HG03108 (cell line): Measurements from ENCODE around the gene GIMAP7.
"Not testable (repeated sequence)": the region's sequence is repeated elsewhere in the genome, so short reads cannot be mapped to it uniquely, and the experiment has no call there.

ENCODE experiments used
- ATAC-seq: cut with Tn5 transposase; IDR thresholded peaks from one replicate; pipeline ENCODE4 v1.9.1; 2021; ENCODE audit warnings: moderate library complexity; ENCODE audit not compliant: unreplicated experiment

Gene GIMAP7

DNA sequence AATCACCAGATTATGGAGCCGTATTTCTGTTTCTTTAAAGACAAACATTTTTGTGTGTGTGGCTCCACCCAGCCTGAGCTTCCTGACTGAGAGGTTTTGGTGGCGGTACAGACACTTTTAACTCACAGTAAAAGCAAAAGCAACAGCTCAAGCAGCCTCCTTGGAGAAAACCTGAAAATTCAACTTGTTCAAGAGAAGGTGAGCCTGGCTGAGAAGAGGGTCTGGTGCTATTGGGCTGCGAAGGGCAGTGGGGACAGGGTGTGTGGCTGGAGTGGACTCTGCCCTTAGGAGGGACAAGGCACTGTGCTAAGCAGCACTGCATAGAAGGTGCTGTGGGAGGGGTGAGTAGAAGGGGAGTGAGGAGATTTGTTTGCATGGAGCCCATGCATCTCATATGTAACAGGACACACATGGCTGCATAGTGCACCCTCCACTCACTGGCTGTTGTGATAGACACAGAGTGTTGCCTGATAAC is at the start of gene GIMAP7:
Gene GIMAP7 (plus strand): TSS at position 125 of the 475 bp plus-strand sequence. CDS start 5,103 bp downstream, outside the sequence.
- peak; percentile 58 for ATAC-seq

DNA sequence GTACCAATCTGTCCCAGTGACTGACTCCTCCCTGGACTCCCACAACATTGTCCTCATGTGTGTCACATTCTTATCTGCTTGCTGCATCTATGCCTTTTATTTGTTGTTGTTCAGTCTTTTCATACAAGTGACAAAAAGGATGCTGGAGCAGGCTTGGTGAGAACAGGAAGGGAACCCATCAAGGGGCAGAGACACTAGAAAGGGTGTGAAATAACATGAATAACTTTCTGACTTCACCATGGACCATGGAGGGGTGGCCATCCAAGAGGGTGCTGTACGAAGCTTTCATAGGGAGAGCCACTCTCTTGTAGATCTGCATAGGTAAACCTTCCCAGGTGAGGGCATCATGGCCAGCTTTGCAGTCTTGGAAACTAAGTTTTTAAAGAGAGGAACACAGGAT is 49.7 kb upstream of the GIMAP7 start:
- ATAC-seq = no peak

DNA sequence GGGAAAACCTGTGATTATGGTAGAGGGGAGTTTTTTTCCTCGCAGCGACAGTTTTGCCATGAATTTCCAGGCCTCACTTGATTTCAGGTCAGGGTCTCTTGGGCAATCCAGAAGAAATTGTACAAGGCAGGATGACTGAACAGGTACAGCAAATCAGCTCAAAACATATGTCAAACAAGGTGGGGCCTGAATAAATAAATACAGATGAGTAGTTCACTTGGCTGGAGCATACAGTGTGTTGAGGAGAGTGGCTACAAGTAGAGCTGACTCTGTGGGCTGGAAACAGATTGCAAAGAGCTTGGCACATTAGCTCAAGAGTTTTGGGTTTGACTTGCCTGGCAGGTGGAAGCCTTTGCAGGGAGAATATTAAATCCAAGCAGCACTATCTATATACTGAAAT is 49.3 kb upstream of the GIMAP7 start:
- ATAC-seq = no peak

DNA sequence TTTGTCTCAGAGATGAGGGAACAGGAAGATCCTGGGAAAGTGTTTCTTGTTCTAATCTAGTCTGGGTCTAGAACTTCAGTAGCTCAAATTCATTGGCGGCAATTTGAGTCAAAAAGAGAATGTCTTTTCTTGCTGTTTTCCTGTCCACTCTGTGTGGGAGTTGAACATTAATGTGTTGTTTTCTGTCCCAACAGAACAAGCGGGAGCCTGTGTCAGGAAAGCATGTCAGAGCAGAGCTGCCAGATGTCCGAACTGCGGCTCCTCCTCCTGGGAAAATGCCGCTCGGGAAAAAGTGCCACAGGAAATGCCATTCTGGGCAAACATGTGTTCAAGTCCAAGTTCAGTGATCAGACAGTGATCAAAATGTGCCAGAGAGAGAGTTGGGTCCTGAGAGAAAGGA is 48.2 kb upstream of the GIMAP7 start:
- no peak for ATAC-seq

DNA sequence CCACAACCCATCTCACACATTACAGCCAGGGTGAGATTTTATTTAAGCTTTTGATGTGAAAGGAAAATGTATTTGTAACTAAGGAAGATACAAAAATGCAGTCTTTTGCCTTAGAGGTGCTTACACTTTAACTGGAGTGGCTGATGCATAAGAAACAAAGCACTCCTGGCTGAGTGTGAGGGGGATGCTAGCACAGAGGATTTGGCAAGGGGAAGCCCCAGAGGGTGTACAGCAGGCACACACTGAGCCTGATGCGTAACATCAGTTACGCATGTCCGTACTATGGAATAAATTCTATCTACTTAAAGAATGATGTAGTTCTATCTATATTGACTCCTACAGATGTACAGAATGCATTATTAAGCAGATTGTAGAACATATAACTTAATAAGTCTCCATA is 46.4 kb upstream of the GIMAP7 start:
- ATAC-seq = no peak

DNA sequence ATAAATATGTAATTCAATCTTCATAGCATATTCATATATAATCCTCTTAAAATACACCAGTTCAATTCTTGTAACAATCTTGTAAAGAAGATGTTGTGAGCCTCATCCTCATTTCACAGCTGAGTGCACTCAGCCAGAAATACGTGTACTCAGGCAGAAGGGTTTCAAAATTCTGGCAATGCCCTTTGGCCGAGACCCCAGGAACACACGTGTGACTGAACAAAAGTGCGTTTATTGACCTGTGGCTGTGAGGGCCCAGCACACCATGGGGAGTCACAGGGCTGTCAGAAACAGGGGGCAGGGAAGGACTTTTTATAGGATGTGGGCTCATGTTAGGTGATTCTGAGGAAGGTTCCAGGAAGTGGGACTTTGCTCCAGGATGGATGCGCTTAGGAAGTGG is 42.8 kb upstream of the GIMAP7 start:
- ATAC-seq = no peak

DNA sequence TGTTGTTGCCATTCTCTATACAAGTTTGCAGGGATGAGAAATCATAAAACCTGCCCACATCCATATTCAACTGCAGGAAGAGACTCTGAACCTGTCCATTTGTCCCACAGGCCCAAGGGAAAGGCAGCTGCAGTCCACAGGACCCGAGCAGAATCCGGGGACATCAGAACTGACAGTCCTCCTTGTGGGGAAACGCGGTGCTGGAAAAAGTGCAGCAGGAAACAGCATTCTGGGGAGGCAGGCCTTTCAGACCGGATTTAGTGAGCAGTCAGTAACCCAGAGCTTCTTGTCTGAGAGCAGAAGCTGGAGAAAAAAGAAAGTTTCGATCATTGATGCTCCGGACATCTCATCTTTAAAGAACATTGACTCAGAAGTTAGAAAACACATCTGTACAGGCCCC is 40.8 kb upstream of the GIMAP7 start:
- ATAC-seq = no peak

DNA sequence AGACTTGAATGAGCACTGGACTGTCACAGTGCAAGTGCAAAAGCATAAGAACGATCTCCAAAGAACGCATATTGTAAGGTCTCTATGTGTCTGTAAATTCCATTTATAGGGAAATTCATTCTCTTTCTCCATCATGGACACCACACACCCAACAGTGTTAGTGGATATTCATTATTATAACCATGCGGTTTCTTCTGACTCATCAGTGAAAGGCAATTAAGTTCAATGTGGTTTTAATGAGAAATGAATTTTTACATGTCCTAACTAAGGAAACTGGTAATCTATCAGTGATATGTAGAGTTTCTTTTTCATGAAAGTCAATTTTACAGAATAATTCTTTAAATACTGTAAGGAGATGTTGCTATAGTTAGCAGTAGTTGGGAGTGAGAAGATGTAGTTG is 38.4 kb upstream of the GIMAP7 start:
- no peak for ATAC-seq

DNA sequence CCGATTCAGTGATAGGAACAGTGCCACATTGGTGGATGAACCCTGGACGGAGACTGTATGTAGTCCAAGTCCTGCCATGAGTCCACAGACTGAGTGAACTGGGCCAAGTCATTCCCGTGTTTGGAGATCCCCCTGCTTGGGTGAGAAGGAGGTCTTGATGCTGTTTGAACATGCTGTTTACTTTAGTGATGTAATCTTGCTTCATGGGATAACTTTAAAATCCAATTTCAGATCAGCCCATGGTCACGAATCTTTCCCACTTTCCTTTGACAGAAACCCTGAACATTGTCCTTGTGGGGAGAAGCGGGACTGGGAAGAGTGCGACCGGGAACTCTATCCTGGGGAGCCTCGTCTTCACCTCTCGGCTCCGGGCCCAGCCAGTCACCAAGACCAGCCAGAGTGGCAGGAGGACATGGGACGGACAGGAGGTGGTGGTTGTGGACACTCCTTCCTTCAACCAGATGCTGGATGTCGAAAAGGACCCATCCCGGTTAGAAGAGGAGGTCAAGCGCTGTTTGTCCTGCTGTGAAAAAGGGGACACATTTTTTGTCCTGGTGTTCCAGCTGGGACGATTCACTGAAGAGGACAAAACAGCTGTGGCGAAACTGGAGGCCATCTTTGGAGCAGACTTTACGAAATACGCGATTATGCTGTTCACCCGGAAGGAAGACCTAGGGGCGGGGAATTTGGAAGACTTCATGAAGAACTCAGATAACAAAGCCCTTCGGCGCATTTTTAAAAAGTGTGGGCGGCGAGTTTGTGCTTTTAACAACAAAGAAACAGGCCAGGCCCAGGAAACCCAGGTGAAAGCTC is 37.6 kb upstream of the GIMAP7 start:
- ATAC-seq = no peak

DNA sequence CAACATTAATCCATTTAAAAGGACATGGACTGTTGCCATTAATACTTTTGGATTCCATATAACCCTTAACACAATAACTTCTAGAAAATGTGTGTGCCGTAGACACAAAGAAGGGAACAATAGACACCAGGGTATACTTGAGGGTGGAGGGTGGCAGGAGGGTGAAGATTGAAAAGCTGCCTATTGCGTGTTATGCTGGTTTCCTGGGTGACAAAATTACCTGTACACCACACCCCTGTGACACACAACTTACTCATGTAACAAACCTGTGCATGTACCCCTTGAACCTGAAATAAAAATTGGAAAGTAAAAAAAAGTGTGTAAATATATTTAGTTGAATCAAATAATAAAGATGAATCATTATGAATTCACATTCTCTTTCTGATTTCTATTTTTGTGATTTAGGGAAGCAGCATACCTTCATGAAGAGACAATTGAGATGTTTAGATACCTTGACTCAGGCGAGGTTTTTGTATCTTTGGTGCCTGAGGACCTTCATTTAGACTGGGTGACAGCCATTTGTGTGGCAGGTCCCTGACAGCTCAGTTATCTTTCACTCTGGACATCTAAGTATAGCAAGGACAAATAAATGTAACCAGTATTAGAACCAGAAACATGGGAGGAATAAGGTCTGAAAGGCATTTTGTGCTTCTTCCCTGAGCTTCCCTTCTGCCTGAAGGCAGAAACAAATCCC is 35.5 kb upstream of the GIMAP7 start:
- ATAC-seq = no peak

DNA sequence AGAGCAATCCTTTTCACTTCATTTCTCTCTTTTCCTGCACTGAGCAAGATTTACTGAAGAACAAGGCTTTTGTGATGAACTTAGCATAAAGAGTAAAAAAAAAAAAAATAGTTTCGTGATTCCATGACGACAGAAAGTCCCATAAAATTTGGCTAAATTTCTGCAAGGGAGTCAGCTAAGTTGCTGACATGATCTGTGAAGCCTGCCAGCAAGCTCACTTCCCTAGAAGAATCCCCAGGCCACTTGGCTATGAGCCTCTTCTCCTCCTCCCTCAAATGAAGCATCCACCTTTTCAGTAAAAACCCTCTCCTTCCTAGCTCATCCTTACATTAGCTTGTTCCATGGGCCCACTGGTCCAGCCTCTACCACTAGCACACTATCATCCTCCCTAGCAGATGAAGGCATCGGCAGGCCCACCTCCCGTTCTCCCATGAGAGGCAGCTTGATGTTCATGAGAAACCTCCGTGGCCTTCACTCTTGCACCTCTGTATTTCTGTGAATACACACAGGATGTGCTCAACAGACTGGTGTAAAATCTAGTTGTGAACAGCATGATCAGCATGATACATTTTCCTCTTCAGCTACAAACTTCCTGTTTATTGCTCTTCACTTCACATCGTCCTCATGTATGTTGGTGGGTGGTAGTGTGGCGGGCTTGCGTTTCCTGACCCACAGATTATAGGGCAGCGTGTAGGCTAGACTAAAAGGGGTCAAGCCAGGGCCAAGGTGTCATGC is 33.3 kb upstream of the GIMAP7 start:
- no peak for ATAC-seq

DNA sequence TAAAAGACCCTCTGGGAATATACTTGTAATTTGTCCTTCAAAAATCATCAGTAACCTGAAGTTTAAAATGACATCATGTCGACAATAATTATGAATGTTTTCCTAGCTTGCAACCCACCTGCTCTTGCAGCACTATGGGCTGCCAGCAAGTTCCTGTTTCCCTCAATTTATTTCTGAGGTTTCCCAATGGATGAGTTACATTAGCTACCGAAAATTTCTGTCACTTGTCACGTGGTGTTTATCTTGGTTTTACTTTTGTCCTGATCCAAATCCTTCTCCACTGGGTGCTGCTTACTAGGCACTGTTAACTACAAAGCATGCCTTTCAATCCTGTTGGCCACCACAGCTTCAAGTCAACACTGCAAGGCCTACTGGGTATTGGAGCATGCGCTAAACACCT is 32.8 kb upstream of the GIMAP7 start:
- ATAC-seq = no peak

DNA sequence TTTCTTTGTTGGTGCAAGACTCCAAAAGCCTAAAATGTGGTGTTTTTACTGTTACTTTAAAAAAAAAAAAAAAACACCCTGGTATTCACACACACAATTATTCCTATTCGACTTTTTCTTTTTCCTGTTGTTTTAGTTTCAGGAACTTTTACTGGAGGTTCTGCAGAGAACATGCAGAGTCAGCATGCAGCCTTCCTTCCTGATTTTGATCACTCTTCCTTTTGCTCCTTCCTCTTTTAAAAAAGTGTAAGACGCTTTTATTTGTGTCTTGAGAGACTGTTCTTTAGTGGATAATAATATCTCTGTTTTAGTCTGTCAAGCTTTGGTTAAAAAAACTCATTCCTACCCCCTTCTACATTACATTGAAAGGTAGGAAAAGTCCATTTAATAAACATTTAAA is 31.2 kb upstream of the GIMAP7 start:
- ATAC-seq = not testable (repeated sequence)

DNA sequence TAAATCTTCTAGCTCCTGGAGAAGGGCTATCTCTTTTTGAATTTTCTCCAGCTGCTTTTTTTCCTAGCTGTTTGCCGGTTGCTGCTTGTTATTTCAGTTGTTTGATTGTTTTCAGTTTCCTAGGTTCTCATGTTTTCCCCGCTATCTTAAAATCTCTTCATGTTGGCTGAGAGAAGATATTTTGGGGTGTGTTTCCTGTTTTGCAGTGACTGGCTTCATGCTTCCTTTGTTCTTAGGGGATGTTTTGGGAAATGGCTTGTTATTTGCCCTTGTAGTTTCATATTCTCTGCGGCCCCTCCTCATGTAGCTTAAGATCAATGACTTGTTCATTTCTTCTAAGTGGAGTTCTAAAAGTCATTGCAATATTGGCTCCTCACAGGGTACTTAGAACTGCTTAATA is 30.6 kb upstream of the GIMAP7 start:
- ATAC-seq = not testable (repeated sequence)

DNA sequence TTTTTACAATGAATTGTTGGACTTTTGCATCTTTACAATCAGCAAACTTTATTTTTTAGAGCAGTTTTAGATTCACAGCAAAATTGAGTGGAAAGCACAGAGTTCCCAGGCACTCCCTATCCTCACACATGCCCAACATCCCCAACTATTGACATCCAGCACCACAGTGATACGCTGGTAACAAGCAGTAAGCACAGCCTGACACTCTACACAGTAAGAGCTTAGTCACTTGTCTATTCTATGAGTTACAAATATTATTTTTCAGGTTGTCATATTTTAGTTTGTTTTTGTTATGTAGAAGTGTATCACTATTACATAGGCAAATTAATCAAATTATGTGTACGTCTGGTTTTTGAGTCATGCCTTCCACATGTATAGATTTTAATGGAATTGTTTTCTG is 27.0 kb upstream of the GIMAP7 start:
- ATAC-seq = no peak

DNA sequence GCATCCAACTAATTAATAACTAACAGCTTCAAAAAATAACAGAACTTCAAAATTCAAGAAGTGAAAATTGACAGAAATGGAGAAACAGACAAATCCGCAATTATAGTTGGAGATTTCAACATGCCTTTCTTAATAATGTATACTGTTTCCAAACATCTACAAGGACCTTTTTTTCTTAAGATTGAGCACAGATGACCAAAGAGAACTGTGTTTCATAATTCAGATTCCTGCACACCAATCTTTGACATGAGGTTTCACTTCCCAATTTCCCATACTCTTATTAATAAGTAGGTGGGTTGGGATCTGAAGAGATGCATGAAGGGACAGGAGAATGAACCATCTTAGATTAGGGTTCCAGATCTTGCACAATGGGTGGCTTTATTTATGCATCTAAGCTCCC is 24.9 kb upstream of the GIMAP7 start:
- ATAC-seq = no peak

DNA sequence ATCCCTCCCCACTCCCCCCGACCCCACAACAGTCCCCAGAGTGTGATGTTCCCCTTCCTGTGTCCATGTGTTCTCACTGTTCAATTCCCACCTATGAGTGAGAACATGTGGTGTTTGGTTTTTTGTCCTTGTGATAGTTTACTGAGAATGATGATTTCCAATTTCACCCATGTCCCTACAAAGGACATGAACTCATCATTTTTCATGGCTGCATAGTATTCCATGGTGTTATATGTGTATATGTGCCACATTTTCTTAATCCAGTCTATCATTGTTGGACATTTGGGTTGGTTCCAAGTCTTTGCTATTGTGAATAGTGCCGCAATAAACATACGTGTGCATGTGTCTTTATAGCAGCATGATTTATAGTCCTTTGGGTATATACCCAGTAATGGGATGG is 21.2 kb upstream of the GIMAP7 start:
- ATAC-seq = not testable (repeated sequence)

DNA sequence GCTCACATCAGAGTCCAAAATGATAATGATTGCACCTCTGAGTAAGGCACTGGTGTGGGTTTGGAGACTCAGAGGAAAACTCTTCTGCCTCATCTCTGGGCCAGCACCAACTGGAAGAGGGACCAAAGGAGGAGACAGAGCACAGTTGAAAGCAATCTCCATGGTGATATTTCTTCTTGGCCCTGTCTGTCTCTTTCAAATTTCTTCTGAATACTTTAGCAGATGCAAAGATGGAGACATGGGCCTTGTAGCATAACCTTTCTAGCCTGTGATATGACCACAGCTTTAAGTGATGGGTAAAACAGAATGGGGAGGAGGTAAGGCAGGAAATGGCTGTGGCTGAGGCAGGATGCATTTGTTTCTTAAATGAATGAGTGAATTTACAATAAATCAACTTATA is 12.2 kb upstream of the GIMAP7 start:
- no peak for ATAC-seq

DNA sequence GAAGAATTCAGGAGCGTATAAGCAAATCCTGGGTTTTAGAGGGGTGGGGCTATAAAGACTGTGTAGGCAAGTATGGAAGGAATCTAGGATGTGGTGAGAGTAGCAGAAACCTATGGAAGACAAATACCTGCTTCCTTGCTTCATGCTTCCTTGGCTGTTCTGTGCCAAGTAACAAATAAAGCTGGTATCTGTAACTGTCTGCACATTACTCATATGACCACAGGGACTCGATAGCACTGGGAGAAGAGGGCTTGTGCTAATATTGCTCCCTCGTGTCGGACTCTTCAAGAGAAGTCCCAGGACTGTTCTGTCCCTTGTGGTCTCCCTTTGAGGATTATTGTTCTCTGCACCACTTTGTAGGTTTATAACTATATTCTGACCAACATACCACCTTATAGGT is 11.5 kb upstream of the GIMAP7 start:
- no peak for ATAC-seq

DNA sequence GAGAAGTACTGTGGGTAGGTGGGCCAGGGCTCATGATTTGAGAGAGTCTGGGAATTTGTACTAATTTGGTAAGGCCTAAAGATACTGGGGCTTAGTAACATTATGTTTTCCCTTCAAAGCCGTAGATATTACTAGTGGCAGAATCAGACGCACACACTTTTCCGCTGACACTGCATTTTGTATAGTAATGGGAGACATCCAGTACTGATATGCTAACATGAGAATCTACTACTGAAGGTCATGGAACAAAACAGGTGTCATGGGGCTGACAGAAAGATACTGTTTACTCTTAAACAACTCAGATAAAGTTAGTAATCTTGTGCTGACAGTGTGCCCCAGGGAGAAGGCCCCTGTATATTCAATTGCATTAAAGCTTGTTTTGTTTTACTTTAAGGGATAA is 11.1 kb upstream of the GIMAP7 start:
- no peak for ATAC-seq

DNA sequence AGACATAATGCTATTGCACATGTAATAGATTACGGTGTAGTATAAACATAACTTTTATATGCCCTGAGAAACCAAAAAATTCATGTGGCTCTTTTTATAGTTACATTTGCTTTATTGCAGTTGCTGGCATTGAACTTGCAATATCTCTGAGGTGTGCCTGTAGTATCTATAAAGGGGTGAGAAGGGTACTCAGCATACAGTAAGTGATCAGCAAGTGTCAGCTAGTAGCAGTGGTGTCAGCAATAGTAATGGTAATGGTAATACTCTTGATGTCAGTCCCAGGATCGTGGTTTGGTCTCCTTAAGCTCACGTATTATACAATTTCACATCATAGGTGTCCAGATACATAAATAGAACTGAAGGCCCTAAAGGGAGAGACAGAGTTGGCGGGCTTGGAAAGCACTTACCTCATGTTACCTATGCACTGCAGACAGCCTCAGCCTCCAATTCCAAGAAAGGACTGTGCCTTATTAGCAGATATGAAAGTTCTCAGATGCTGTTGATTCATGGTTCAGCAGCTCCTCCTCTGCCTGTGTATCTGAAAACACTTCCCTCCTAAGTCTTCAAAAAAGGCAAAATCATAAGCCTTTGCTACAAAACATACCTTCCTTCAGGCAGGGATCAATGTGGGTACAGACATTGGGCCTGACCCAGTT is 6.6 kb upstream of the GIMAP7 start:
- no peak for ATAC-seq
